ENCODE results near the gene RECQL5. TPM values are rescaled to one million over a fixed set of nuclear protein-coding genes. Genes with fewer than 3 reads are reported as not detected.

RECQL5 gene
- total RNA-seq: 10 to 100 TPM; 49.8 to 50.8 TPM

- POLR2A ChIA-PET: interaction anchor here (0.5 to 2.4 kb wide), 16 partner anchors 10 to 396 kb away, joined by 3 to 16 read pairs (median 5); partner anchors contain the start of genes MIF4GD and UNK
- Mint-ChIP-seq H3K36me3 (peaks cover 11% of the 10 kb centered on the region), H3K4me3 (peak within 1 kb of the TSS; percentile 68), H3K9me3 (no peaks in the 10 kb centered on the region), H3K27ac (peak within 1 kb of the TSS; percentile 76), H3K27me3 (no peaks in the 10 kb centered on the region), H3K4me1 (peaks cover 23% of the 10 kb centered on the region)
- ATAC-seq (ENCODE audit: low read depth) (peak; percentile 100), DNase-seq (peak; percentile 95)
These were observed at the start of gene RECQL5, which contains the start of gene SAP30BP for GRCh38 chr17:75666959-75667790. RECQL5 (minus strand) TSS chr17:75667154; CDS start chr17:75666557, 597 bp downstream. SAP30BP (plus strand) TSS chr17:75667338; CDS start chr17:75667373, 35 bp downstream.

DNA sequence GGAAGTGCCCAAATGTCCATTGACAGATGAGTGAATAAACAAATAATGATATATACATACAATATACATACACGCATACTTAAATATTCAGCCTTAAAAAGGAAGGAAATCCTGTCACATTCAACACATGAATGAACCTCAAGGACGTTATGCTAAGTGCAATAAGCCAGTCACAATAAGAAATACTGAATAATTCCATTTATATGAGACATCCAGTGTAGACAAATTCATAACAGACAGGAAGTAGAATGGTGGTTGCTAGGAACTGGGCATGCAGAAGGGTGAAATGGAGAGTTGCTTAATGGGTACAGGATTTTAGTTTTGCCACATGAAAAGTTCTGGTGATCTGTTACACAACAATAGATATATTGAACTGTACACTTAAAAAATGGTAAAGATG, 45.5 kb upstream of the RECQL5 start:
- Mint-ChIP-seq H3K27ac (no peak overlapping the region), H3K36me3 (peaks cover 2% of the 10 kb centered on the region), H3K27me3 (peaks cover 16% of the 10 kb centered on the region), H3K4me1 (peaks cover 2% of the 10 kb centered on the region), H3K9me3 (no peaks in the 10 kb centered on the region), H3K4me3 (no peak overlapping the region)
- ATAC-seq (ENCODE audit: low read depth) (no peak), DNase-seq (no peak)
- POLR2A ChIA-PET: no interaction called here

DNA sequence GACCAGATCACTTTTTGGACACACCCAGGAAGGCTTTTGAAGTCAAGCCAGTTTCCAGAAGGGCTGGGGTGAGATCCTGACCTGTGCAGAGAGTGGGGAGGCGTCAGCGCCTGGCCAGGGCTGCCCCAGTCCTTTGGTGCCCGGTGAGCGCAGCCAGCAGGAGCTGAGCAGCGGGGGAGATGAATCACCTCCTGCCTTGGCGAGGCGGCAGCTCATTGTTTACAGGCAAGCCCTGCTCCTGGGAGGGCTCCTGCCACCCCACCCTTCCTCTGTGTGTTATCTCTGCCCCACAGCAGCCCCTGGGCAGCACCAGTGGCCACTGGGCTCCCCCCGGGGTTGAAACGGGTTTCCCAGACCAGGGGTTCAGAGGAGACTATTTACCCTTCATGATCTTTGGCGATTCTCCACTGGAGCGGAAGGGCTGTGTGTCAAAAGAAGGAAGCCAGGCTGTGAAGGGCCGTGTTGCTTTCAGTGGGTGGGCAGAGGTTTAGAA, 40.2 kb upstream of the RECQL5 start:
- no peak overlapping the region for H3K4me3 Mint-ChIP-seq
- peaks cover 9% of the 10 kb centered on the region for H3K27me3 Mint-ChIP-seq
- H3K36me3 Mint-ChIP-seq: peaks cover 10% of the 10 kb centered on the region
- peaks cover 2% of the 10 kb centered on the region for H3K4me1 Mint-ChIP-seq
- no peak overlapping the region for H3K27ac Mint-ChIP-seq
- ATAC-seq (ENCODE audit: low read depth): no peak
- no peak for DNase-seq
- H3K9me3 Mint-ChIP-seq: no peaks in the 10 kb centered on the region
- POLR2A ChIA-PET: no interaction called here

- POLR2A ChIA-PET: no interaction called here
- Mint-ChIP-seq H3K4me1 (peaks cover 2% of the 10 kb centered on the region), H3K27ac (no peak overlapping the region), H3K9me3 (no peaks in the 10 kb centered on the region), H3K36me3 (peaks cover 10% of the 10 kb centered on the region), H3K4me3 (no peak overlapping the region), H3K27me3 (peaks cover 4% of the 10 kb centered on the region)
- DNase-seq: no peak
- ATAC-seq (ENCODE audit: low read depth): no peak
These were observed 39.2 kb upstream of the RECQL5 start for GRCh38 chr17:75706042-75706728.

DNA sequence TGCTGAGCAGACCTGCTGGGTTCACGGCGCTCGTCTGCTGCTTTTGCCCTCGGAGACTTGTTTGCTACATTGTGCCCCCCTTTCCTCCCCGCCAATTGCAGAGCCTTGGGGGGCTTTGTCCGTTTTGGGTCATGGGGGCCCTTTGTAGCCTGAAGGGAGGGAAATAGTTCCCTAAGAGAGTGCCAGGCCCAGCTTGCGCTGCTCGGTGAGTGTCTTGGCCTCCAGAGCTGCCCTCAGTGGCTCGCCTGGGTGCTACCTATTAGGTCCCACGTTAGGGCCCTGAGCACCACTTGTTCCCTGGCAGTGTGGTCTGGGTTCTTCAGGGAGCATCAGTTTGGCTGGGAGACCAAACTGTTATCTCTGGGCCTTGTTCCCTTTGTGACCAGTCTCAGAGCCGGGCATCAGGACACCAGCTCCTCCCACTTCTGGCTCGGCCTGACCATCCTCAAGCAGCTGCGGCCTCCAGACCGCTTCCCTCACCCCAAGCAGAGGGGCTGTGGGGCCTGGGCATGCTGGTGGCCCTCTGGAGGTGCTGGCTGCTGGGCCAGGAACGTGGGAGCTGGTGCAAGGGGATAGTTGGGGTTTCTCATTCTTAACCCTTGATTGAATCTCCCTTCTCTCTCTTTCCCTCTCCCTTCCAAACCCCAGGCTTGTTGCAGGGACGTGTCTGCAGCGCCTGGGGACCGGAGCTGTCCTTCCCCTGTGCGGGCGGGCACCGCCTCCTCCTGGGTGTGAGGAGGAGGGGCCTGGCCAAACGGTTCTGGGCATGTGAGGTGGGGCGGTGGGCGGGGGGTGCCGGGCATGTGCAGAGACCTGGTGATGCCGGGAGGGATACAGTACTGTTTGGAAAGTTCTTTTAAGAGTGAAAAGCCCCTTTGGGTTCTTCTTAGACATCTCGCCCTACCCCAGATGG, 38.3 kb upstream of the RECQL5 start:
- ATAC-seq (ENCODE audit: low read depth) (no peak), DNase-seq (no peak)
- H3K9me3 Mint-ChIP-seq: no peaks in the 10 kb centered on the region
- H3K4me3 Mint-ChIP-seq: no peak overlapping the region
- POLR2A ChIA-PET: no interaction called here
- H3K36me3 Mint-ChIP-seq: peaks cover 14% of the 10 kb centered on the region
- no peaks in the 10 kb centered on the region for H3K27me3 Mint-ChIP-seq
- H3K27ac Mint-ChIP-seq: no peak overlapping the region
- no peaks in the 10 kb centered on the region for H3K4me1 Mint-ChIP-seq

DNA sequence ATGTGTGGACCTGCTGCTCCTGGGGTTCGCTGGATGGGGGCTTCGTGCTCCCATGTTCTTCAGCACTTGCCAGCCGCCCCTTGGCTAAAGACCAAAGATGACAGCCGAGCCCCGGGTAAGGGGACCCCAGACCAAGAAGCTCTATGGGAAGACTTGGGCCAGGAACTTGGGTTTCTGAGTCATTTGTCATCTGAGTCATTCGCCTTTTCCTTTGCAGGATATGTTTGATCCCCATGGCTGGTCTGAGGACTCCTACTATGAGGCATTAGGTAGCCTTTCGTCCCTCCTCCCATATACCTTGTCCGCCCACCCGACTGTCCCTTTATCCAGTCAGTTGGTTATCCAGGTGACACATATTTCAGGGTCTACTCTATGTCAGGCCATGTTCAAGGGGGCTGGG, 36.6 kb upstream of the RECQL5 start:
- ATAC-seq (ENCODE audit: low read depth): no peak
- H3K36me3 Mint-ChIP-seq: peaks cover 17% of the 10 kb centered on the region
- no peaks in the 10 kb centered on the region for H3K4me1 Mint-ChIP-seq

GRCh38 chr17:75703191-75703590, 36.2 kb upstream of the RECQL5 start:
- H3K36me3 Mint-ChIP-seq: peaks cover 16% of the 10 kb centered on the region
- no peak for ATAC-seq (ENCODE audit: low read depth)
- H3K27me3 Mint-ChIP-seq: no peaks in the 10 kb centered on the region
- H3K4me1 Mint-ChIP-seq: no peaks in the 10 kb centered on the region
- no peak overlapping the region for H3K27ac Mint-ChIP-seq
- no peaks in the 10 kb centered on the region for H3K9me3 Mint-ChIP-seq
- no peak for DNase-seq
- POLR2A ChIA-PET: no interaction called here
- no peak overlapping the region for H3K4me3 Mint-ChIP-seq

More for the DNA sequence above, 36.6 kb upstream of the RECQL5 start:
- POLR2A ChIA-PET: no interaction called here
- Mint-ChIP-seq H3K9me3 (no peaks in the 10 kb centered on the region), H3K27me3 (no peaks in the 10 kb centered on the region), H3K4me3 (no peak overlapping the region), H3K27ac (no peak overlapping the region)
- DNase-seq: no peak

GRCh38 chr17:75701288-75701687, 34.3 kb upstream of the RECQL5 start:
- Mint-ChIP-seq H3K4me1 (no peaks in the 10 kb centered on the region), H3K9me3 (no peaks in the 10 kb centered on the region), H3K36me3 (peaks cover 12% of the 10 kb centered on the region), H3K27ac (no peak overlapping the region), H3K4me3 (no peak overlapping the region), H3K27me3 (no peaks in the 10 kb centered on the region)
- ATAC-seq (ENCODE audit: low read depth) (no peak), DNase-seq (no peak)
- POLR2A ChIA-PET: no interaction called here

DNA sequence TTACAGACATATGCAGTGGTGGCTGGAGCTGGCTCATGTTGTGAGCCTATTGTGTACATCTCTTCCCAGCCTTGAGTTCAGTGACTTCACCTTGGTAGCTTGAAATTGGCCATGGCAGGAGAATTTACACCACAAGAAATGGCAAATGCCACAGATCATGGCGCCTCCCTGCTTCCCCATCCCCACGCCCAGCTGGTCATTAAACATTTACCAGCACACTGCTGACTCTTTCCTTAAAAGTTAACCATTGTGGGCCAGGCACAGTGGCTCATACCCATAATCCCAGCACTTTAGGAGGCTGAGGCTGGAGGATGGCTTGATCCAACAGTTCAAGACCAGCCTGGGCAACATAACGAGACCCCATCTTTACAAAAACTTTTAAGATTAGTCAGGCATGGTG, 31.7 kb upstream of the RECQL5 start:
- Mint-ChIP-seq H3K36me3 (peaks cover 11% of the 10 kb centered on the region), H3K27ac (no peak overlapping the region), H3K9me3 (no peaks in the 10 kb centered on the region), H3K27me3 (no peaks in the 10 kb centered on the region), H3K4me1 (no peaks in the 10 kb centered on the region), H3K4me3 (no peak overlapping the region)
- no peak for ATAC-seq (ENCODE audit: low read depth)
- POLR2A ChIA-PET: no interaction called here
- no peak for DNase-seq

- DNase-seq (no peak), ATAC-seq (ENCODE audit: low read depth) (no peak)
- H3K9me3 Mint-ChIP-seq: no peaks in the 10 kb centered on the region
- peaks cover 11% of the 10 kb centered on the region for H3K36me3 Mint-ChIP-seq
- H3K27me3 Mint-ChIP-seq: no peaks in the 10 kb centered on the region
- POLR2A ChIA-PET: no interaction called here
- H3K27ac Mint-ChIP-seq: peak overlapping the region; percentile 3
- H3K4me1 Mint-ChIP-seq: no peaks in the 10 kb centered on the region
- H3K4me3 Mint-ChIP-seq: no peak overlapping the region
These were observed 30.8 kb upstream of the RECQL5 start for GRCh38 chr17:75697651-75698291.

GRCh38 chr17:75695830-75696271, 28.9 kb upstream of the RECQL5 start:
- ATAC-seq (ENCODE audit: low read depth): no peak
- POLR2A ChIA-PET: no interaction called here
- H3K36me3 Mint-ChIP-seq: peaks cover 16% of the 10 kb centered on the region
- H3K27ac Mint-ChIP-seq: no peak overlapping the region
- no peaks in the 10 kb centered on the region for H3K9me3 Mint-ChIP-seq
- H3K4me1 Mint-ChIP-seq: peaks cover 8% of the 10 kb centered on the region
- DNase-seq: no peak
- H3K4me3 Mint-ChIP-seq: no peak overlapping the region
- no peaks in the 10 kb centered on the region for H3K27me3 Mint-ChIP-seq

DNA sequence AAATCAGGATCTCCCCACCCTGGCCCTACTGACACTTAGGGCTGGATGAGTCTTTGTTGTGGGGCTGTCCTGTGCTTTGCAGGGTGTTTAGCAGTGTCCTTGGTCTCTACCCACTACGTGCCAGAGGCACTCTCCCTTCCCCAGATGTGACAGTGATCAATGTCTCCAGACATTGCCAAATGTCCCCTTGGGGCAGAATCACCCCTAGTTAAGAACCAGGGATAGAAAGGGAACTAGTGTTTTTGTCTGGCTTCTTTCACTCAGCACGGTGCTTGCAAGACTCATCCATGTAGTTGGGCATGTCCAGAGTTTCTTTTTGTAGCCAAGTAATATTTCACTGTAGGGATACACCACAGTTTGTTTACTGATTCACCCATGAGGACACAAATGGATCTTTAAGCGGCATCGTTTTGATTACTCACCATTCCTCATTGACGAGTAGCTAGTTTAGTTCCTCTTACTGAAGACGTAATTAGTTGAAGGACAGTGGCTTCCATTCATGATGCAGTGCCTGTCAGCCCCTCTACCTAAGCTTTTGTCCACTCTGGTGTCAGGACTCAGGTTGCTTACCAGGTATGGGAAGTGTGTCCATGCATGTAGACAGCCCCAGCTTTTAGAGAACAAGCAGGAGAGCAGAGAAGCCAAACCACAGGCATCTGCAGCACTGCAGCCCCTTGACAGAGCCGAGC, 28.3 kb upstream of the RECQL5 start:
- peaks cover 14% of the 10 kb centered on the region for H3K4me1 Mint-ChIP-seq
- no peaks in the 10 kb centered on the region for H3K27me3 Mint-ChIP-seq
- no peak for DNase-seq
- ATAC-seq (ENCODE audit: low read depth): no peak
- H3K27ac Mint-ChIP-seq: no peak overlapping the region
- no peak overlapping the region for H3K4me3 Mint-ChIP-seq
- POLR2A ChIA-PET: no interaction called here
- H3K36me3 Mint-ChIP-seq: peaks cover 12% of the 10 kb centered on the region
- no peaks in the 10 kb centered on the region for H3K9me3 Mint-ChIP-seq
